GM21381 (cell line): Measurements from ENCODE around the gene NYAP1.
"Not testable (repeated sequence)": the region's sequence is repeated elsewhere in the genome, so short reads cannot be mapped to it uniquely, and the experiment has no call there.

ENCODE experiments used
- ATAC-seq: cut with Tn5 transposase; IDR thresholded peaks from one replicate; pipeline ENCODE4 v1.9.1; 2021; ENCODE audit warnings: mild to moderate bottlenecking, moderate library complexity; ENCODE audit not compliant: unreplicated experiment

NYAP1 gene

DNA sequence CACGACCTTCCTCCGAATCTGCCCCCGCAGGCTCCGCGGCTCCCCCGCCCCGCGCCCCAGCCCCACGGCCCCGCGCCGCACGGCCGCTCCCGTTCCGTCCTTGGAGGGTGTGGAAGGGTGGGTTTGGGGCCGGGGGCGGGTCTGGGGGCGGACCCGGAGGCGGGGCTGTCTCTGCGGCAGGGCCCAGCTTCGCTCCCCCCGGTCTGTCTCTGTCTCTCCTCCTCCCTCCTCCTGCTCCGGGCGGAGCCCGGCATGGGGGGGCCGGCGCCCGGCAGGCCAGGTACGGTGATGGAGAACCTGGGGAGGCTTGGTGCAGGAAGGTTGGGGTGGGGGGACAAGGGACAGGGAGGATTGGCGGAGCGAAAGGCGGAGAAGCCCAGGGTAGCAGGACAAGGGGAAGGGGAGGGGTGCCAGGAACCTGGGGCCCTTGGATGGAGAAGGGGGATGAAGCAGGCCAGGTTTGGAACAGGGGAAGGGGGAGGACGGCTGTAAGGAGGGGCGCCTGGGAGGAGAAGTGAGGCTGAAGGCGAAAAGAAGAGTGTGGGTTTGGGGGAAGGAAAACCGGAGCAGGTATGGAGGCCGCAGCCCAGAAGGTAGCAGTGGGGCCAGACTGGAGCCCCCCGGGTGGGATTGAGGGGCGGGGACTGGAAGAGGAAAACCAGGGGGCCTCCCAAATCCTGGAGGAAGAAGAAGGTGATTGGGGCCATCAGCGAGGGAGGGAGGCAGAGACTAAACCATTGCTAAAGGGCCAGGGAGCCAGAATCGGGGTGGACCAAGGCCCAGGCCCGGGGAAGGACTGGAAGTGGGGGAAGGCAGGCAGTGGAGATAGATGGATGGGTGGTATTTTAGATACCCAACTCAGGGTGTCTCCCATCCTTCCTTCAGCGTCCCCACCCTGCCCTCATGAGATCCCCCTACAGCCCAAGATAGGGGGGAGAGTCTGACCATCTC is at the start of gene NYAP1:
TSS of gene NYAP1 (plus strand) at position 206 of the 951 bp plus-strand sequence. CDS start 1,385 bp downstream, outside the sequence.
- ATAC-seq: peak; percentile 20

DNA sequence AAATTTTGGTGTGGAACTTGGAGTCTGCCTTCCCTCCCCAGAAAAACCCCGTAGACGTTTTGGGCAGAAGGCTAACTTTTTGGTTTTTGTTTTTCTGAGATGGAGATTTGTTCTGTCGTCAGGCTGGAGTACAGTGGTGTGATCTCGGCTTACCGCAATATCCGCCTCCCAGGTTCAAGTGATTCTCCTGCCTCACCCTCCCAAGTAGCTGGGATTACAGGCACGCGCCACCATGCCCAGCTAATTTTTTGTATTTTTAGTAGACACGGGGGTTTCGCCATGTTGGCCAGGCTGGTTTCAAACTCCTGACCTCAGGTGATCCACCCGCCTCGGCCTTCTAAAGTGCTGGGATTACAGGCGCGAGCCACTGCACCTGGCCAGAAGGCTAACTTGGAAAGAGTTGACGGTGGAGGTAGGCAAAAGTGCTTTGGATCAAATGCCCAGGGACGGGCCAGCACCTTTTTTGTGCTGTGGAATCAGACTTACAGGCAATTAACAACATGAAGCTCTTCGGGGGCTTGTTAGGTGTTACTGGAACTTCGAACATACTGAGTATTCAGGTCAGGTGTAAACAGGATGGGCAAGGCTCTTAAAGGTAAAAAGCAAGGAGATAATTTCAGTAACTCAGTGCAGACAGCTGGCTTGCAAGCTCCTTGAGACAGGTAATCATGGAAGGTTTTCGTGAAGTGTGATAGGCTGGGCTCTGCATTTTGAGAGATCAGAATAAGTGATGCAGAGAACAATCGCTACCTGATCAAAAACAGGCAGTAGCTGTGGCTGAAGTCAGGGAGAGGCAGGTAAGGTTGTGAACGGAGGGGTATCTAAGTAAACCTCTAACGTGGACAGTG is 49.2 kb upstream of the NYAP1 start:
- ATAC-seq: no peak

DNA sequence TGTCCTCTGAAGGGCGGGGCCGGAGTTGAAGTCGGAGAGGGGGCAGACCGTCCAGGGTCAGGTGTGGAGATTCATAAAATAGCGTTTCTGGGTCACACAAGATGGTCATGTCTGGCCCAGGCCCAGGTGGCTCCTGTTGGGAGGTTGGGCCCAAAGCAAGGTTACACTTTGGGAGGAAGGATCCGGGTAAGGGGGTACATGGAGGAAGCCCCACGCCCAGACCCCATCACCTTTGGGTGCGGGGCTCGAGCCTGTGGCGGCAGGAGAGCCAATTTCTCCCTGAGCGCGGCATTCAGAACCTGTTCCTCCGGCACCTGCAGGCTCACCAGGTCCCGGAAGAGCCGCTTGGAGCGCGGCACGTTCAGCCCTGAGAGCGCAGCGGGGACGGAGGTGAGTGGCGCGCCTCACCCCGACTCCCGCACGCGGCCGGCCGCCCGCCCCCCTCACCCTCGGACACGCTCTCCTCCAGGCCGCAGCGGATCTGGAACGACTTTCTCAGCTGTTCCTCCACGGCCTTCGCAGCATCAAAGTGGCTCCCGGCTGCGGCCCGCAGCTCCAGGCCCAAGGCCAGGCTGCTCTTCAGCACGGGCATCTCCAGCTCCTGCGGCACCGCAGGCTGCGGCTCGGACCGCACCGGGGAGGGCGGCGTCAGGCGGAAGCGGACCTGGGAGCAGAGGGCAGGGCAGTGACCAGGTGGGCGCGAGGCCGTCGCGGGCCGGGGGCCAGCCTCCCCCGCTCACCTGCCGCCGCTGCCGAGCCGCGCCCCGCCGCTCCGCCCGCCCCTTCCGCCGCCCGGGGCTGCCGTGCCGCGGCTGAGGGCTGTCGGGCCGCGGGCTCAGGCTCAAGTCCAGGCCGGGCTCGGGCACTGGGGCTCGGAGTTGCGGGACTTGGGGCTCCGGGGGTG is 48.1 kb upstream of the NYAP1 start:
- peak; percentile 24 for ATAC-seq

- no peak for ATAC-seq
Measured at GRCh38 chr7:100437150-100438100, 46.3 kb upstream of the NYAP1 start.

DNA sequence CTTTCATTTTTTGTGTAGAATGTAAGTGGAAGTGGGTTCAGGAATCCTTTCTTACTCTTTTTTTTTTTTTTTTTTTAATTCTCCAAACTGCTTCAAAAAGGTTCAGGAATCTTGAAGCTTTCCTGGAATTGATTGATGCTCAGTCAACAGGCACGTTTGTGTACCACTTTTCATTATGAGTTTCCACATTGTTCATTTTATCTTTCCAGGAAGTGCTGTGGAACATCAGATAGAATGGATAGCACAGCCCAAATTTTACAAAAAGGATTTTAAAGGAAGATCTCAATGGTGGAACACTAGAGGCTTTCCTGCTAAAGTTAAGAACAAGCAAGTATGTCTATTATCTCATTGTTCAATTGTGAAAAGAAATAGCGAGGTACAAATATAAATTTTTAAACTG is 45.6 kb upstream of the NYAP1 start:
- ATAC-seq: no peak

DNA sequence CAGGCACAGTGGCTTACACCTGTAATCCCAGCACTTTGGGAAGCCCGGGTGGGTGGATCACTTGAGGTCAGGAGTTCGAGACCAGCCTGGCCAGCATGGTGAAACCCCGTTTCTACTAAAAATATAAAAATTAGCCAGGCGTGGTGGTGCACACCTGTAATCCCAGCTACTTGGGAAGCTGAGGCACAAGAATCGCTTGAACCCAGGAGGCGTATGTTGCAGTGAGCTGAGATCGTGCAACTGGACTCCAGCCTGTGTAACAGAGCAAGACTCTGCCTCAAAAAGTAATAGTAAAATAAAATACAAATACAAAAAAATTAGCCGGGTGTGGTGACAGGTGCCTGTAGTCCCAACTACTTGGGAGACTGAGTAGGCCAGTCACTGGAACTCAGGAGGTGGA is 45.0 kb upstream of the NYAP1 start:
- not testable (repeated sequence) for ATAC-seq

DNA sequence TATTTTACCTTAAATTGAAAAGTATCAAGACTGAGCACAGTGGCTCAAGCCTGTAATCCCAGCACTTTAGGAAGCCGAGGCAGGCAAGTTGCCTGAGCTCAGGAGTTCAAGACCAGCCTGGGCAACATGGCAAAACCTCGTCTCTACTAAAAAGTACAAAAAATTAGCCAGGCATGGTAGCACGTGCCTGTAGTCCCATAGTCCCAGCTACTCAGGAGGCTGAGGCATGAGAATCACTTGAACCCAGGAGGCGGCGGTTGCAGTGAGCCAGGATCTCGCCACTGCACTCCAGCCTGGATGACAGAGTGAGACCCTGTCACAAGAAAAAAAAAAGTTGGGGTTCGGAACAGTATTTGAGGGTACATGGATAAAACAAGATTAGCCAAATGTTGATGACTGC is 44.5 kb upstream of the NYAP1 start:
- not testable (repeated sequence) for ATAC-seq

DNA sequence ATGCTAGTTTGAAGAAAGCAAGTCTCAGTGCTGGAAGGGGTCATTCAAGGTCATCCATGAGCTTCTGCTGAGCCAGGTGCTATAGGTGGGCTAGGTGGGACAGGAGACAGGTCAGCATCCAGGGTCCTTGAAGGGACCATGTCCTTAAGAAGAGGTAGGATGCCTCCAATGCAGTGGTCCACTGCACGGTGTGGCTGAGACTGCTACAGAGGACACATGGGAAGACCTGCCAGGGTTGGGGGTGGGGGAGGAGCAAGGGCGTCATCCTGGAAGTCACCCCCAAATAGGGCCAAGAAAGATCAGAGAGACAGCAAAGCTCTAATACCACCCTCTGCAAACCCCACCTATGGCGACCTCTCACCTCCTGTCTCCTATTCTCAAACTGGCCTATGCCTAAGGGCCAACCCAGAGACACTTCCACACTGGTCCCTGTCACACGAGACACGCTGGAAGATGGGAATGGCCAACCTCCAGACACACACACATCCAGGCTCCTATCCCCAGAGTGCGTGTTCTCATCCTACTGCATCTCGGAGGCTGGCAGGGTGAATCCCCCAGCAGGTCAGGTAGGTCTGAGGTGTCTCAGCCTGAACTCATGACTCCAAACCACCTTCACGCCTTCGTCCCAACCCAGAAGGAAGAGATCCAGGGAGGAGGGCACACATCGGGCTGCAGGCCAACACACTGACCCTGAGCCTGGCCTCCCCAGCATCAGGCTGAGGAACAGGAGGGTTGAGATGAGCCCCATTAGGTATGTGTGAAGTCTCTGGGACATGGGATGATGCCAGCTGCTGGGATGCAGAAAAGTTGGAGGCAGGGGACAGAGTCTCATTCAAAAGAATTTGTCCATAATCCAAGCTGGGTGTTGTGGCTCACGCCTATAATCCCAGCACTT is 41.8 kb upstream of the NYAP1 start:
- no peak for ATAC-seq

GRCh38 chr7:100443096-100443840 is 40.5 kb upstream of the NYAP1 start:
- no peak for ATAC-seq

DNA sequence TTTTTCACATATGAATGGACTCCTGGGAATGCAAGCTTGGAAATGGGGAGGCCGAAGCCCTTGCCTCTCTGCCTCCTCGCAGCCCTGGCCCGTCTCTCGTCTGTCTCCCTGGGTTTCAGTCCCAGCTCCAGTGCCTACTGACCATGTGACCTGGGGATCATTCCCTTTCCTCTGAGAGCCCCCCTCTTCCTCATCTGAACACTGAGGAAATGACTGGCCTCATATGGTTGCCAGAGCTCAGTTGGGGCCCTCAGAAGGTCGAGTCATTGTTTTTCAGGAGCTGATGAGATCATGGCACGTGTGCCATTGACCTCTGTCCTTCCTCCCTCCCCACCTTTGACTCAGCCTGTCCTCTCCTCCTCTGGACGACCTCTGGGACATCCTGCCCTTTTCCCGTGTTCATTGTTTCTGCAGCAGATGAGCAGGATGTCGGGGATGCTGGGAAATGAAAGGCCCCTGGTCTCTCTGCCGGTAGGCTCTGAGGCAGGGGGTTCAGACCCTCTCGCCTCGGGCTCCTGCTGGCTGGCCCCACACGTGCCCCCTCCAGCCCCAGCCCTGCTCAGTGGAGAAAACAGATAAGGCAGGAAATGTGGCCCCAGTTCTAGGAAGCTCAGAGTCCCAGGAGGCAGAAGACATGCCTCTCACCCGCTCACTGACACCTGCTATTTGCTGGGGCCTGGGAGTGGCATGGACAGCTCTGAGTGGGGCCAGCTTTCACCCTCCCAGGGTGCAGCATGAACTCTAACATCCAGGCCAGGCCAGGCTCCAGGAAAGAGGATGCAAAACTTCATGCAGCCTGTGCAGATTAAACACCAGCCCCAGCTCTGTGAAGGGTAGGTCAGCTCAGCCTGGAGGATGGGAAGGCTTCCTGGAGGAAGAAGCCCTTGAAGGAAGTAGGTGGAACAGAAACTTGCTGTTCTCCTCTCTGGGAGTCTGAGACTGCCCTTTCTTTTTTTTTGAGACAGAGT is 39.1 kb upstream of the NYAP1 start:
- ATAC-seq: no peak

DNA sequence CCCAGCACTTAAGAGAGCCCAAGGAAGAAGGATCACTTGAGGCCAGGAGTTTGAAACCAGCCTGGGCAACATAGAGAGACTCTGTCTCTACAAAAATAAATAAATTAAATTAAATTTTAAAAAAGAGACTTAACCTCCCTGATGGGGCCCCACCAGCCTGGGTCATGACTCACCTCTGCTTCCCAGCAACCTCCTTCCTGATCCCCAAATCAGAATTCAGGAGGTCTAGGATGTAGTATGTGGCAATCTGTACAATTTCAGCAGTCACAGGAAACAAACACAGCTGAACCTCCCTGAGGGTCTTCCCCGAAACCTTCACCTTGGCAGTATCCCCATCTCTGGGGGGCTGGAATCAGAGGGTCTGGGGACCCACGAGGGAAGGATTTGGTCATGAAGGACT is 37.7 kb upstream of the NYAP1 start:
- no peak for ATAC-seq

GRCh38 chr7:100447363-100447762 is 36.4 kb upstream of the NYAP1 start:
- not testable (repeated sequence) for ATAC-seq

DNA sequence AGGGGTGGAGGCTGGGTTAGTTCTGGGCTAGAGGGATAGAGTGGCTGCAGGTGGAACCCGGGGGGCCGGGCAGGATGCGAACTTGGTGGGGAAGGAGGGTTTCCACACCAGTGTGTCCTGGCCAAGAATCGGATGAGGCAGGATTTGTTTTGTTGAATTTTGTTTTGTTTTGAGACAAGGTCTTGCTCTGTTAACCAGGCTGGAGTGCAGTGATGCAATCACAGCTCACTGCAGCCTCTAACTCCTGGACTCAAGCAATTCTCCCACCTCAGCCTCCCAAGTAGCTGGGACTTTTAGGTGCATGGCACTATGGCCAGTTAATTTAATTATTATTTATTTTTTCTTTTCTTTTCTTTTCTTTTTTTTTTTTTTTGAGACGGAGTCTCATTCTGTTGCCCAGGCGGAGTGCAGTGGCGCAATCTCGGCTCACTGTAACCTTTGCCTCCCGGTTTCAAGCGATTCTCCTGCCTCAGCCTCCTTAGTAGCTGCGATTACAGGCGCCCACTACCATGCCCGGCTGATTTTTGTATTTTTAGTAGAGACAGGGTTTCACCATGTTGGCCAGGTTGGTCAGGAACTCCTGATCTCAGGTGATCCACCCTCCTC is 34.4 kb upstream of the NYAP1 start:
- ATAC-seq: no peak

- no peak for ATAC-seq
Measured at GRCh38 chr7:100452513-100452912, 31.2 kb upstream of the NYAP1 start.

DNA sequence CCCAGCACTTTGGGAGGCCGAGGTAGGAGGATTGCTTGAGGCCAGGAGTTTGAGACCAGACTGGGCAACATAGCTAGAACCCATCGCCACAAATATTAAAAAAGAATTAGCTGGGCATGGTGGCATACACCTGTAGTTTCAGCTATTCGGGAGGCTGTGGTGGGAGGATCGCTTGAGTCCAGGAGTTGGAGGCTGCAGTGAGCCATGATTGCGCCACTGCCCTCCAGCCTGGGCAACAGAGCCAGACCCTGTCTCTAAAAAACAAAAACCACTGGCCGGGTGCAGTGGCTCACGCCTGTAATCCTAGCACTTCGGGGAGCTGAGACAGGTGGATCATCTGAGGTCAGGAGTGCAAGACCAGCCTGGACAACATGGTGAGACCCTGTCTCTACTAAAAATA is 29.9 kb upstream of the NYAP1 start:
- not testable (repeated sequence) for ATAC-seq

- no peak for ATAC-seq
Measured at GRCh38 chr7:100455206-100455605, 28.5 kb upstream of the NYAP1 start.
